Astrocyte of the spinal cord (primary cell): ENCODE results near the gene PABPN1.

Experiments
- DNase-seq: peaks from one replicate; pipeline ENCODE4 v3.0.0; 2011; ENCODE audit warnings: low read depth, low spot score
- H3K4me3 ChIP-seq: 2 replicates; pipeline ENCODE4 v1.5.1; 2011; ENCODE audit warnings: low read depth, mild to moderate bottlenecking, low read length, moderate library complexity
- in situ Hi-C: cut with HindIII; loops from 2 replicates; pipeline ENCODE4 v1.10.0; 2017; ENCODE audit warnings: low sequenced_read_pairs
- TF ChIP-seq, protein P1 (sequence below): IDR thresholded peaks from 2 replicates; pipeline ENCODE4 v1.5.1; 2012; ENCODE audit warnings: low read depth, mild to moderate bottlenecking, low read length, inconsistent platforms

PABPN1 gene

DNA sequence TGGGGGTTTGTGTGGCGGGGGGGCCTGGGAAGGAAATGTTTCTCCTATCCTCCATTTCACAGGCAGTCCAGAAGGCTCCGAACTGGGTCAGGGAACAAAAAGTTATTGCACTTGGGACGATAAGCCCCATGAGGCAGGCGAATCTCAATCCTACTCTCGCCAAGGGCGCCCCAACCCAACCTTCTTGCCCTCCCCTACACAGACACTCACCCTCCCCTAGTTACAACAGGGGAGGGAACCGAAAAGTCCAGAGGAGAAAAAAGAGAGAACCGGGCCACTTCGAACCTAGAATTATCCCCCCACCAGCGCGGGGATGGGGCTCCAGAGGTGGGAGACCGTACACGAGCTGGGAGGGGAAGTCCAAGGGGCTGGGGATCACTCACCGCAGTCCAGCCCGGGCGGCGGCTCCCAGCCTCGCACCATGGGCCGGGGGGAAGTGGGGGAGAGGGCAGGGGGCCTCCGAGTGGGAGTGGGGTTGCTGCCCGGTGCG is 35.7 kb upstream of the PABPN1 start:
- no peak for DNase-seq
- TF ChIP-seq, protein P1, sequence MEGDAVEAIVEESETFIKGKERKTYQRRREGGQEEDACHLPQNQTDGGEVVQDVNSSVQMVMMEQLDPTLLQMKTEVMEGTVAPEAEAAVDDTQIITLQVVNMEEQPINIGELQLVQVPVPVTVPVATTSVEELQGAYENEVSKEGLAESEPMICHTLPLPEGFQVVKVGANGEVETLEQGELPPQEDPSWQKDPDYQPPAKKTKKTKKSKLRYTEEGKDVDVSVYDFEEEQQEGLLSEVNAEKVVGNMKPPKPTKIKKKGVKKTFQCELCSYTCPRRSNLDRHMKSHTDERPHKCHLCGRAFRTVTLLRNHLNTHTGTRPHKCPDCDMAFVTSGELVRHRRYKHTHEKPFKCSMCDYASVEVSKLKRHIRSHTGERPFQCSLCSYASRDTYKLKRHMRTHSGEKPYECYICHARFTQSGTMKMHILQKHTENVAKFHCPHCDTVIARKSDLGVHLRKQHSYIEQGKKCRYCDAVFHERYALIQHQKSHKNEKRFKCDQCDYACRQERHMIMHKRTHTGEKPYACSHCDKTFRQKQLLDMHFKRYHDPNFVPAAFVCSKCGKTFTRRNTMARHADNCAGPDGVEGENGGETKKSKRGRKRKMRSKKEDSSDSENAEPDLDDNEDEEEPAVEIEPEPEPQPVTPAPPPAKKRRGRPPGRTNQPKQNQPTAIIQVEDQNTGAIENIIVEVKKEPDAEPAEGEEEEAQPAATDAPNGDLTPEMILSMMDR: no peak
- H3K4me3 ChIP-seq: peak overlapping the region; percentile 95
- in situ Hi-C loops: no loop called here

DNA sequence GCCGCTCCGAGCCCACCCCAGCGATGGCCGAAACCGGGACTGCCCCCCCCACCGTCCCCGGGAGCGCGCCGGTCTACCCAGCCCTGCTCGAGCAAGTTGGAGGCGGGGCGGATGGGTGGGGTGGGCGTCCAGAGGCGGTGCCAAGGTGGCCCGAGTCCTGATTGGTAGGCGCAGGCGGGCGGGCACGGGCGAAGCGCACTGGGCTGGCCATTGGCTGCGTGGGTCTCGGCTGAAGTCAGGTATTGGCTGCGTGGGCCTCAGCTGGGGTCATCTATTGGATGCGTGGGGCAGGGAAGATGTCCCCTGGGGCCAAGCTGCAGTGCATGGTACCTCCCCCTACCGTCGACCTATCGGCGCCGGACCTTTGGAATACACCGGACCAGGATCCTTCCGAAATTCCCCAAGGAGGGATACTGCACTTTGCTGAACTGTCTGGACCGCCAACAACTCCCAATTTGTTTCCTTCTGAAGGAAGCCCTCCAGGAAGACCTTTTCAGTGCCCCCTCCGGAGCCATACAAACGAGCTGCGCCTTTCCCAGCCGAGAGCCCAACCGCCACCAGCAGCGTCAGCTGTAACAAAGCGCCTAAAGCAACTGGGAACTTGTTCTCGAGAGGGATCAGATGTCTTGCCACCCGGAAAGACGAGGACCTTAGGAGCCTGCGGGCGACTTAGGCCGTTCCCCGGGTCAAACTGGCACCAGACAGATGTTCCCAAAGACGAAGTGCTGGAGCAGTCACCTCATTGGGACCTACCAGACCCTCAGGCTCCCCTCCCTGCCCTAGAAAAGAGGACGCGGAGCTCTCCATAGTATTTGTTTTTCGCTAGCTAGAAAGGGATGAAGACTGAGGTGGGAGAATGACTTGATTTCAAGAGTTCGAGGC is 35.0 kb upstream of the PABPN1 start, which contains the start of gene HOMEZ:
Gene HOMEZ, minus strand, starts transcription at position 113 of the 882 bp plus-strand sequence. CDS start 180 bp downstream, outside the sequence.
- H3K4me3 ChIP-seq: peak within 1 kb of the TSS; percentile 95
- in situ Hi-C loops: no loop called here
- peak; percentile 98 for DNase-seq
- TF ChIP-seq, protein P1: peak; percentile 3

- DNase-seq: no peak
- TF ChIP-seq, protein P1: no peak
- in situ Hi-C loops: no loop called here
Observed at GRCh38 chr14:23286902-23287479, 34.3 kb upstream of the PABPN1 start.

GRCh38 chr14:23294734-23295561 is 26.3 kb upstream of the PABPN1 start:
- TF ChIP-seq, protein P1: peak; percentile 84
- no peak overlapping the region for H3K4me3 ChIP-seq
- peak; percentile 50 for DNase-seq
- in situ Hi-C loops: no loop called here

More at GRCh38 chr14:23286902-23287479, 34.3 kb upstream of the PABPN1 start:
- peak overlapping the region; percentile 95 for H3K4me3 ChIP-seq

GRCh38 chr14:23296012-23296777 is 25.1 kb upstream of the PABPN1 start:
- TF ChIP-seq, protein P1: no peak
- in situ Hi-C loops: no loop called here
- no peak overlapping the region for H3K4me3 ChIP-seq
- DNase-seq: no peak
